Colonic mucosa (tissue), 4 donors: Measurements from ENCODE around the gene TRIM63. TPM values are rescaled to one million over a fixed set of nuclear protein-coding genes. Genes with fewer than 3 reads are reported as not detected.

Experiments used
- DNase-seq: peaks from one replicate; pipeline ENCODE4 v3.0.0-alpha.2; 2020
- H3K27ac ChIP-seq: fragments of 200-600 bp; one replicate; pipeline ENCODE4 v1.8.0; 2021
- H3K27me3 ChIP-seq: fragments of 200-600 bp; one replicate; pipeline ENCODE4 v1.8.0; 2021
- H3K36me3 ChIP-seq: fragments of 200-600 bp; one replicate; pipeline ENCODE4 v1.8.0; 2021
- H3K4me1 ChIP-seq: fragments of 200-600 bp; one replicate; pipeline ENCODE4 v1.8.0; 2021; ENCODE audit warnings: mild to moderate bottlenecking
- H3K4me3 ChIP-seq: fragments of 200-600 bp; one replicate; pipeline ENCODE4 v1.8.0; 2021
- H3K9ac ChIP-seq, 2 donors: one replicate each; pipeline ENCODE4 v1.7.0; 2013; ENCODE audit warnings: control low read depth in 2 of 2, low read depth in 2 of 2, low read length in 2 of 2
- H3K9me3 ChIP-seq: fragments of 200-600 bp; one replicate; pipeline ENCODE4 v1.8.0; 2021
- CTCF ChIP-seq: fragments of 200-600 bp; IDR thresholded peaks from one replicate; pipeline ENCODE4 v1.8.0; 2022; ENCODE audit warnings: antibody characterized with exemption, mild to moderate bottlenecking
- intact Hi-C: fragments of 100-400 bp; cut with DNase I; formaldehyde crosslinking; loops from one replicate; pipeline ENCODE4 v1.14.1; 2022
- total RNA-seq, 2 donors: library from RNA; stranded (reverse); fragmentation: NEBNext Ultra II Directional in 1 of 2; extraction: Animal tissue kit (Norgen Biotek cat#: 25700) in 1 of 2; gene quantifications; one replicate each; pipeline ENCODE4 v1.2.1, GENCODE V29; 2021
- donor health status: healthy.
- donor health status: DM: no; HTN: no; CAD: no.
- donor health status: DM: no; HTN: no; CAD: no.

The TRIM63 gene
- under 1 TPM in 1 of 2 donors, not detected in 1; 0.15 TPM for total RNA-seq

DNA sequence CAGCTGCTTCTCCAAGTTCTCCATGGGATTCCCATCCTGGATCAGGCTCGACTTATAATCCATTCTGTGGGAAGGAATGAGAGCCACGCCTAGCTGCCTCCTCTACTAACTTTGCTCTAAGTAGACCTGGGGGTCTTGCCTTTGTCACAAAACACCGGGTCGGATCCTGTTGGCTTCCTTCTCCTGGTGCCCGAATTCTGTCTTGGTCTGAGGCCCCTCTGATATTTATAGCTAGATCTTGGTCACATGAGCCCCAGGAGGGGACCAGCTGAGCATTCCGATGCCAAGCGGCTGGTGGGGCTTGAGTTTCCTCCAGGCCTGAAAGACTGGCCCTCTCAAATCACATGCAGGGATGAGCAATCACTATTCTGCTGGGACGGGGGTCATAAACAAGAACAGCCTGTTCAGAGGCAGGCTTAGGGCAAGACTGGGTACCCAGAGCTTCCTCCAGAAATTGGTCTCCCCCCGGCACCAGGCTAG, at the start of gene TRIM63:
TSS of gene TRIM63 (minus strand) at position 199 of the 480 bp plus-strand sequence. CDS start at position 63, 136 bp downstream.
- no peak within 1 kb of the TSS for H3K4me3 ChIP-seq
- H3K36me3 ChIP-seq, result no peaks in the 10 kb centered on the region
- no peak for TF ChIP-seq CTCF
- intact Hi-C loops, result no loop called here
- H3K27ac ChIP-seq, result no peak within 1 kb of the TSS
- H3K4me1 ChIP-seq, result no peaks in the 10 kb centered on the region
- no peak within 1 kb of the TSS for H3K9ac ChIP-seq
- no peaks in the 10 kb centered on the region for H3K9me3 ChIP-seq
- H3K27me3 ChIP-seq, result no peaks in the 10 kb centered on the region
- no peak for DNase-seq

DNA sequence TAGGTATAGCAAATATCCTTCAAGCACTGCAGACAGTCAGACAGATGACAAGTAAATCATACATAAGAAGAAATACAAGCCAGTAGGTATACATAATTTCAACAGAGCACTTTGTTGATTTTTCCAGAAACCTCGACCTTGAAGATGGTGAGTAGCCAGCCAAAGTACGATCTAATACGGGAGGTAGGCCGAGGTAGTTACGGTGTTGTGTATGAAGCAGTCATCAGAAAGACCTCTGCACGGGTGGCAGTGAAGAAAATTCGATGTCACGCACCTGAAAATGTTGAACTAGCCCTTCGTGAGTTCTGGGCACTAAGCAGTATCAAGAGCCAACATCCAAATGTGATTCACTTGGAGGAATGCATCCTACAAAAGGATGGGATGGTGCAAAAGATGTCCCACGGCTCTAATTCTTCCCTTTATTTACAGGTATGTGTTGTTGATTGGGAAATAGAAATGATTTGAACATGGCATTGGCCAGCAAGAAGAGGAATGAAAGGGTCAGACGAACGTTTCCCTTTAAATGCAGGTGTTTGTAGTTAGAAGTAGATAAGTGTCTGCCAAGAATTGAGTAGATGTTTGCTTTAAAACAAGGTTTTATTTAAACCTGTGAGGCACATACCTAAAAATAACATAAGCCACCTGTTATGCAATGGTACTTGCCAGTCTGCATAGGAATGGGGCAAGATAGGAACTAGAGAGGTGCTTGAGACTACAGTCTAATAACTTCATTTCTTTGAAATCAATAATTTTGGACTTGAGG, 46.9 kb upstream of the TRIM63 start:
- Histone ChIP-seq H3K9me3 (no peaks in the 10 kb centered on the region), H3K27me3 (no peaks in the 10 kb centered on the region), H3K9ac (peak overlapping the region in 1 of 2 donors; percentile 83), H3K36me3 (peaks cover 4% of the 10 kb centered on the region), H3K4me1 (no peaks in the 10 kb centered on the region), H3K4me3 (no peak overlapping the region), H3K27ac (peak overlapping the region; percentile 98)
- no peak for TF ChIP-seq CTCF
- DNase-seq, result no peak
- intact Hi-C loops, result no loop called here

GRCh38 chr1:26112407-26112775, 45.0 kb upstream of the TRIM63 start:
- Histone ChIP-seq H3K27me3 (no peaks in the 10 kb centered on the region), H3K9me3 (no peaks in the 10 kb centered on the region), H3K27ac (peak overlapping the region; percentile 98), H3K4me1 (no peaks in the 10 kb centered on the region), H3K36me3 (peaks cover 4% of the 10 kb centered on the region), H3K9ac (peak overlapping the region; percentile 86 to 93), H3K4me3 (peak overlapping the region; percentile 99)
- no peak for TF ChIP-seq CTCF
- DNase-seq, result no peak
- intact Hi-C loops, result no loop called here

GRCh38 chr1:26111530-26112406, 44.3 kb upstream of the TRIM63 start, which contains the start of gene PDIK1L:
TSS of gene PDIK1L (plus strand) at chr1:26111824. CDS start at chr1:26114309, 2,485 bp downstream.
- intact Hi-C loops, result no loop called here
- peak within 1 kb of the TSS; percentile 99 for H3K4me3 ChIP-seq
- peak within 1 kb of the TSS; percentile 88 to 93 for H3K9ac ChIP-seq
- H3K27ac ChIP-seq, result peak within 1 kb of the TSS; percentile 98
- TF ChIP-seq CTCF, result no peak
- DNase-seq, result peak; percentile 93
- no peaks in the 10 kb centered on the region for H3K4me1 ChIP-seq
- H3K36me3 ChIP-seq, result peaks cover 4% of the 10 kb centered on the region
- no peaks in the 10 kb centered on the region for H3K27me3 ChIP-seq
- no peaks in the 10 kb centered on the region for H3K9me3 ChIP-seq

DNA sequence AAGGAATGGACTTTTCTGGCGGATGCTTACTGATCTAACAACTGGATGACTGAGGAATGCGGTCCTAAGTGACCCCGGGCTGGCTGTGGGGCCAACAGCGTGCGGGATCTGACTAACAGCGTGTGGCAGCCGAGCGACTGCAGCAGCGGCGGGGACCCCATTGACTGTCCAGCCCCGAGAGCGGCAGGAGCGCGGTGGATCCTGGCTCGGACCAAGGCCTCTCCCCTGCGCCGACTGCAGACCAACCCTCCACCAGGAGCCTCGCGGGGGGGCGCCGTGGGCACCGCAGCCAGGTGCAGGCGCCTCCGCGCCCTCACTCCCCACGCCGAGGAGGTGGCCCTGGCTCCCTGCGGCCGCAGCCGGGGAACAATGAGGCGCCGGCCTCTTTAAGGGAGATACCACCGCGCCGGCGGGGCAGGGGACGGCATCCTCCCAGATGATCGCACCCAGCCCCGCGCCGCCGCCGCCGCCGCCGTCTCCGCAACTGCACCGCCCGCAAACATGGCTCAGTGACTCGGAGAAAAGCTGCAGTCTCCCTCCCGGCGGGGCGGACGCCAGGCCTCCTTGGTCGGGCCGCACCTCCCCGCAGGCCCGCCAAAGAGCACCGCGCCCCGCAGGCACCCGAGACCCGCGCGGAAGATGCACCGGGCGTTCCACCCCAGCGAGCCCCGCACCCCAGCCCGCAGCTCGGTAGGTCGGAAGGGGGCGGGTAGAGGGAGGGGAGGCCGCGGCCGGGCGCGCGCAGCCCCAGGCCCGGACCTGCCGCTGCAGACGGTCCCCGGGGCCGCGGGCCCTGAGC, 43.5 kb upstream of the TRIM63 start:
- peak overlapping the region; percentile 99 for H3K4me3 ChIP-seq
- no peaks in the 10 kb centered on the region for H3K9me3 ChIP-seq
- DNase-seq, result peak; percentile 85
- no peak for TF ChIP-seq CTCF
- H3K27me3 ChIP-seq, result no peaks in the 10 kb centered on the region
- H3K4me1 ChIP-seq, result no peaks in the 10 kb centered on the region
- peak overlapping the region; percentile 98 for H3K27ac ChIP-seq
- intact Hi-C loops, result no loop called here
- peaks cover 4% of the 10 kb centered on the region for H3K36me3 ChIP-seq
- H3K9ac ChIP-seq, result peak overlapping the region; percentile 88 to 90
